Stimulated activated naive CD8-positive, alpha-beta T cell treated with anti-CD3 and anti-CD28 coated beads, Interleukin-15, amount 100 ng/mL, for 72 hours (primary cell): ENCODE measurements around the gene C5orf15.

Experiments
- ATAC-seq: fragments of 150-1000 bp; cut with Tn5 transposase; 2 replicates; pipeline ENCODE4 v1.10.0; 2021; ENCODE audit warnings: mild to moderate bottlenecking, moderate library complexity
- DNase-seq, 2 donors: peaks; one replicate each; pipeline ENCODE4 v3.0.0; 2021 to 2022
- H3K27ac Mint-ChIP-seq, 2 donors: one replicate each; pipeline ENCODE4 v1.8.0; 2022; ENCODE audit warnings: mild to moderate bottlenecking in 2 of 2, mixed read lengths in 2 of 2, moderate library complexity in 2 of 2
- H3K27me3 Mint-ChIP-seq: one replicate; pipeline ENCODE4 v1.8.0; 2022; ENCODE audit warnings: mixed read lengths
- H3K4me1 Mint-ChIP-seq: one replicate; pipeline ENCODE4 v1.8.0; 2022; ENCODE audit warnings: mild to moderate bottlenecking, mixed read lengths
- H3K4me3 Mint-ChIP-seq, 2 donors: one replicate each; pipeline ENCODE4 v1.8.0; 2022; ENCODE audit warnings: mild to moderate bottlenecking in 2 of 2, mixed read lengths in 2 of 2, moderate library complexity in 1 of 2
- H3K9me3 Mint-ChIP-seq, 2 donors: one replicate each; pipeline ENCODE4 v1.8.0; 2022; ENCODE audit warnings: mixed read lengths in 2 of 2

C5orf15 gene

DNA sequence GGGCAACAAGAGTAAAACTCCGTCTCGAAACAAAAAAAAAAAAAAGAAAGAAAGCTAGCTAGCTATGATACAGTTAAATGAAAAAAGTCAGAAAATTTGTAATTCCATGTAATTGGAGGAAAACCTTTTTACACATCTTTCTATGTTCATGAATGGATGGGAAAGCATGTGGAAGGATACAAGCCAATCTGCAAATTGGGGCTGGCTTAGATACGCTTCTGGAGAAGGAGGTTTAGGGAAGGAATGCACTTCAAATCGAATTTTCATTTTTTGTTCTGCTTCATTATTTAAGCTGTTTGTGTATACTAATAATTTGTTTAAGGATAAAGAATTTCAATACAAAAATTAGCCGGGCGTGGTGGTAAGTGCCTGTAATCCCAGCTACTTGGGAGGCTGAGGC lies 29.6 kb upstream of the C5orf15 start:
- ATAC-seq (no peak), DNase-seq (no peak)
- H3K27me3 Mint-ChIP-seq, result no peaks in the 10 kb centered on the region
- no peak overlapping the region for H3K4me3 Mint-ChIP-seq
- H3K9me3 Mint-ChIP-seq, result no peaks in the 10 kb centered on the region
- peaks cover 78% of the 10 kb centered on the region for H3K4me1 Mint-ChIP-seq
- H3K27ac Mint-ChIP-seq, result no peak overlapping the region

GRCh38 chr5:133996683-133997252 lies 28.3 kb upstream of the C5orf15 start:
- ATAC-seq, result no peak
- no peak overlapping the region for H3K4me3 Mint-ChIP-seq
- DNase-seq, result no peak
- peaks cover 72% of the 10 kb centered on the region for H3K4me1 Mint-ChIP-seq
- no peaks in the 10 kb centered on the region for H3K27me3 Mint-ChIP-seq
- H3K9me3 Mint-ChIP-seq, result no peaks in the 10 kb centered on the region
- no peak overlapping the region for H3K27ac Mint-ChIP-seq

GRCh38 chr5:133995883-133996563 lies 27.6 kb upstream of the C5orf15 start:
- no peak overlapping the region for H3K27ac Mint-ChIP-seq
- no peak for ATAC-seq
- H3K27me3 Mint-ChIP-seq, result no peaks in the 10 kb centered on the region
- H3K4me1 Mint-ChIP-seq, result peaks cover 65% of the 10 kb centered on the region
- no peak overlapping the region for H3K4me3 Mint-ChIP-seq
- no peak for DNase-seq
- no peaks in the 10 kb centered on the region for H3K9me3 Mint-ChIP-seq

- Mint-ChIP-seq H3K4me1 (peaks cover 59% of the 10 kb centered on the region), H3K4me3 (no peak overlapping the region), H3K27me3 (no peaks in the 10 kb centered on the region), H3K9me3 (no peaks in the 10 kb centered on the region), H3K27ac (peak overlapping the region in 1 of 2 donors; percentile 57)
- no peak for ATAC-seq
- DNase-seq, result no peak
Measured at GRCh38 chr5:133995341-133995740, 26.9 kb upstream of the C5orf15 start.

- Mint-ChIP-seq H3K4me1 (peaks cover 55% of the 10 kb centered on the region), H3K9me3 (no peaks in the 10 kb centered on the region), H3K27me3 (no peaks in the 10 kb centered on the region), H3K27ac (no peak overlapping the region), H3K4me3 (no peak overlapping the region)
- ATAC-seq (no peak), DNase-seq (no peak)
Measured at GRCh38 chr5:133994990-133995333, 26.5 kb upstream of the C5orf15 start.

DNA sequence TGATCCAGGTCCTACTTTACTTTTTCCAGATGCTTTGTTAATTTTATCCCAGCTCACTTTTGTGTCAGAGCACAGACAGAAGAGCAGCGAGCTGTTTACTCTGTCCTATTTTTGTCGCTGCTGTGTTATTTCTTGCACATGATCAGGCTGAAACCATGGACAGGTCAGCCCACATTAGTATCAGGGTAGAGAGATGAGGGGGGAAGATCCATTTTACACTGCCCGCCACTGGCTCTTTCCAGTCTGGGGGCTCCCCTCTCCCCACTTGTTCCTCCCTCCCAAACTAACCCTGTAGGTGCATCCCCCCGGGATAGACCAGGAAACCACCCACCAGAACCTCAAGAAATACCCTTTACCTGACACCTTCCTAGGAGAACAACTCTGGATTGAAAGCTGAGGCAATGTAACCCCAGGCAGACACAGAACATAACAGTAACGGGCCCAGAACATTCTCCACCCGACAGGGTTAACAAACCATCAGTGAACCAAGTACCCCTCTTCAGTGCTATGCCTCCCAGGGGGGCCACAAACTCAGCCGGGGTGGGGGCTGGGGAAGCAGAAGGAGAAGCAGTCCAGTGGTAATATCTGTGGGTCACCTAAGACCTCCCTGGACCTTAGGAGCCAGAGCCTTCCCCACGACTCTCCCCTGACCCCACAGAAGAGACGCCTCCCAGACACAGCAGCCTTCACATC lies 26.0 kb upstream of the C5orf15 start:
- no peak for DNase-seq
- H3K27ac Mint-ChIP-seq, result peak overlapping the region; percentile 77 to 78
- H3K27me3 Mint-ChIP-seq, result no peaks in the 10 kb centered on the region
- peaks cover 50% of the 10 kb centered on the region for H3K4me1 Mint-ChIP-seq
- no peak overlapping the region for H3K4me3 Mint-ChIP-seq
- no peak for ATAC-seq
- H3K9me3 Mint-ChIP-seq, result no peaks in the 10 kb centered on the region

DNA sequence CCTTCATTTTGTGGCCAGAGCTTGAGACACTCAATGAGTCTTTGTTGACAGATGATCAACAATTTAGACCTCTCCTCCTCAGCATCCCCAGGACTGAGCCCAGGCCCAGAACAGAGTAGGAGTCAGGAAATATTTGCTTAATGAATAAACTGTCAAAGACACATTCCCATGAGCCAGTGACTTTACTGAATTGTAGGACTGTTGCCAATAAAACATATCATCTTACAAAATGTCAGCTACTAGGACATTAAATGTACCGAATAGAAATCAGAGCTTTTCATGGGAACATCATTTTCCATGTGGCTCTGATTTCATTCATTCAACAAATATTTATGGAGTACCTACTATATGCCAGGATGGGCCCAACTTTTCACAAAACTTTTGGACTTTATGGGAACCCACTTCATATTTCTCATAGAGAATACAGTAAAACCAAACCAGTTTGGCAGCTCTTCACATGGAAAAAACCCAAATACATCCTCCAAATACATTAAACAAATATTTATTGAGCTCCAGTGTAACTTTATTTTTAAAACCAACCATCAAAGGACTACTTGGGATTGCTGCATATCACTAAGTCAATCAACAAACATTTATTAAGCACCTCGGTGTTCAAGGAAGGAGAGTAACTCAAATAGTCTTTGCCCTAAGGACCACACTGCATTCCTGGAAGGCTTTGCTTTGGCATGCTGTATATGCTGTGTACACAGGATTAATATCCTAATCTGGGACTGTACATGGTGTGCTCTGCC lies 24.9 kb upstream of the C5orf15 start:
- Mint-ChIP-seq H3K9me3 (no peaks in the 10 kb centered on the region), H3K27ac (peak overlapping the region in 1 of 2 donors; percentile 27), H3K4me1 (peaks cover 43% of the 10 kb centered on the region), H3K27me3 (no peaks in the 10 kb centered on the region), H3K4me3 (no peak overlapping the region)
- ATAC-seq, result no peak
- no peak for DNase-seq

DNA sequence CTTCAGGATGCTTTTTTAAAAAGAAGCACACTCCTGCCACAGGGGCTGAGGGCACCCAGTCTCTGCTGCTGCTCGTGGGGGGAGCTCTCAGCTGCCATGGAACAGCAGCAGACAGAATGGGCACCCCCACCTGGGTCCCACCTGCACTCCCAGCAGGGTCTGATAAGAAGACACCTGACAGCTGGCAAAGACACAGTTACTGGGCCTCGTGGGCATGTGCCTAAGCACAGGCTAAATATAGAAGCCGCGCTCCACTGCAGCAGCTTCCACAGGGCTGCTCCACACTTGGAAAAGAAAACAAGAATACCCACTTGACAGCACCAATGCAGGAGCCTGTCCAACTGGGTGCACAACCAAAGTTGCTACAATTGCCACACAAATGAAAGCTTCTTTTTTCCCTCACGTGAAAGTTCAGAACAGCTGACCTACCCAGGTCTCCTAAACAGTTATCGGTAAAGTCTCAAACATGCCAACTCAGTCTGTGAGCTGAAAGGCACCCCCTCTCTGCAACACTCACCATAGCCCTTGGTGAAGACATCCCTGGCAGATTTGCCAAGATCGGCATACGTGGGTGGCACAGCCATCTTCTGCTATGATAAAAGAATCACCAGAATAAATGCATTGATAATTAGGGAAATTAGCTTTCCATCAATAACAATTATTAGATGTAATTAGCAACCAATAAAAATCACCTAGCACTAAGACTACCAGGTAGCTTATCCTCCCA lies 24.2 kb upstream of the C5orf15 start:
- Mint-ChIP-seq H3K4me1 (peaks cover 37% of the 10 kb centered on the region), H3K4me3 (no peak overlapping the region), H3K27me3 (no peaks in the 10 kb centered on the region), H3K27ac (peak overlapping the region; percentile 21 to 42), H3K9me3 (no peaks in the 10 kb centered on the region)
- ATAC-seq (no peak), DNase-seq (no peak)

DNA sequence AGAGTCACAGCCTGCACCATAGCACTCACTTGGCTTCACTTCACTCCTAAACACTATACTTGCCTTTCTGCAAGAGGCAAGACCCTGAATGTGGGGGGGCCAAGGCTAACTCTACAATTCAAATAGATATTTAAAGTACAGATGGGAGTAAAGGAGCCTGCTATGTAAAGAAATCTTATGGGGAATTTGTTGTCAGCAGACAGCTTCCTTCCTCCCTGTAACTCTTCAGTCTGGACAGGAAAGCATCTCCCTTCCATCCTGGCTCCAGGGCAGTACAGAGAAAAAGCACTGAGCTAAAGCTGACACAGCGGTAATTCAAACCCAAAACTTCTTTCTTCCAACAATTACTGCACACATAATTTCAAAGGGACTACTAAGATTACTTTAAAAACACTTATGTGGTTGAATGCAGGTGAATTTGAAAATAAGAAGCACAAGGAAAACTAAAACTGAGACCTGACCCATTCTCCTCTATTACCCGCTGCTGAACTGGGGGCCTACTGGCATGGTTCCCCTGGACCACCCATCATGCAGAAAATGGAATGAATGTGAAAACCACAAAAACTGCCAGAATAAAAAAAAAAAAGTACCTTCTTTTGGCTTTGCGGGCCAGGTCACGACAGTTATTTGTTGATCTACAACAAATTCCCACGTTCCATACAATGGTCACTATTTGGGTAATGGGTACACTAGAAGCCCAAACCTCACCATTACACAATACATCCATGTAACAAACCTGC lies 22.9 kb upstream of the C5orf15 start:
- H3K9me3 Mint-ChIP-seq, result no peaks in the 10 kb centered on the region
- H3K27me3 Mint-ChIP-seq, result no peaks in the 10 kb centered on the region
- ATAC-seq (no peak), DNase-seq (no peak)
- peaks cover 30% of the 10 kb centered on the region for H3K4me1 Mint-ChIP-seq
- H3K4me3 Mint-ChIP-seq, result no peak overlapping the region
- H3K27ac Mint-ChIP-seq, result peak overlapping the region in 1 of 2 donors; percentile 59

- ATAC-seq (no peak), DNase-seq (no peak)
- Mint-ChIP-seq H3K4me3 (no peak overlapping the region), H3K9me3 (no peaks in the 10 kb centered on the region), H3K27me3 (no peaks in the 10 kb centered on the region), H3K4me1 (peaks cover 21% of the 10 kb centered on the region), H3K27ac (peak overlapping the region in 1 of 2 donors; percentile 67)
Measured at GRCh38 chr5:133990396-133990795, 22.0 kb upstream of the C5orf15 start.

GRCh38 chr5:133985540-133986180 lies 17.2 kb upstream of the C5orf15 start:
- Mint-ChIP-seq H3K4me1 (peaks cover 11% of the 10 kb centered on the region), H3K9me3 (no peaks in the 10 kb centered on the region), H3K4me3 (no peak overlapping the region), H3K27ac (peak overlapping the region; percentile 19 to 74), H3K27me3 (no peaks in the 10 kb centered on the region)
- DNase-seq (no peak), ATAC-seq (no peak)

DNA sequence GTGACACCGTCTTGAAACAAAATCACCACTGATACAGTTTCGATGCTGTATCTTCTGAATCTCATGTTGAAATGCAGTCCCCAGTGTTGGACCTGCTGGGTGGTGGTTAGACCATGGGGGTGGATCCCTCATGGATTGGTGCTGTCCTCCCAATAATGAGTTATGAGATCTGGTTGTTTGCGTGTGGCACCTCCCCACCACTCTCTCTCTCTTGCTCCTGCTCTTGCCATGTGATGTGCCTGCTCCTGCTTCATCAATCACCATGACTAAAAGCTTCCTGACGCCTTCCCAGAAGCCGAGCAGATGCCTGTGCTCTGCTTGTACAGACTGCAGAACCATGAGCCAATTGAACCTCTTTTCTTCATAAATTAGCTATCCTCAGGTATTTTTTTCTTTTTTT lies 15.2 kb upstream of the C5orf15 start:
- ATAC-seq, result no peak
- H3K4me1 Mint-ChIP-seq, result peaks cover 11% of the 10 kb centered on the region
- no peak overlapping the region for H3K4me3 Mint-ChIP-seq
- H3K27me3 Mint-ChIP-seq, result no peaks in the 10 kb centered on the region
- no peaks in the 10 kb centered on the region for H3K9me3 Mint-ChIP-seq
- DNase-seq, result no peak
- peak overlapping the region in 1 of 2 donors; percentile 92 for H3K27ac Mint-ChIP-seq

DNA sequence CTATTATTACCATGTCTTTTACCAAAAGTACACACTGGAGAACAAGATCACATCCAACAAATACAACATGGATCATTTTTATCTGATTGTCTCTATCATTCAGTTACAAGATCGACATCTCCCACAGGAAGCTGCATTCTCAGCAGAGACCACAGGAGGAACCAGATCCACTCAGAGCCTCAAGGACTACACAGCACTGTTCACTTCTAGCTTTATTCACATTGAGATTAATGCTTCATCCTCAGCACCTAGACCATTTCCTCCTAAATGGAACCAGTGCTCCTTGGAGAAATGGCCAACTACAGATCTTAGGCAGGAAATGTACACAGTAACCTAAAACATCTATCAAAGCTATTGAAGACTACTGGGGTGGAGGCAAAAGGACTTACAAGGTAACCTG lies 13.3 kb upstream of the C5orf15 start:
- no peaks in the 10 kb centered on the region for H3K27me3 Mint-ChIP-seq
- H3K4me3 Mint-ChIP-seq, result no peak overlapping the region
- peaks cover 27% of the 10 kb centered on the region for H3K4me1 Mint-ChIP-seq
- DNase-seq, result no peak
- ATAC-seq, result peak; percentile 48
- H3K9me3 Mint-ChIP-seq, result no peaks in the 10 kb centered on the region
- H3K27ac Mint-ChIP-seq, result peak overlapping the region in 1 of 2 donors; percentile 36

GRCh38 chr5:133980652-133981051 lies 12.2 kb upstream of the C5orf15 start:
- peaks cover 27% of the 10 kb centered on the region for H3K4me1 Mint-ChIP-seq
- no peaks in the 10 kb centered on the region for H3K9me3 Mint-ChIP-seq
- ATAC-seq, result no peak
- H3K27me3 Mint-ChIP-seq, result no peaks in the 10 kb centered on the region
- peak in 1 of 2 donors; percentile 1 for DNase-seq
- no peak overlapping the region for H3K27ac Mint-ChIP-seq
- H3K4me3 Mint-ChIP-seq, result no peak overlapping the region
